Nephron (organoid): ENCODE measurements around the gene PTPRB.

ENCODE experiments used
- H3K27ac Mint-ChIP-seq, 3 experiments: 2 replicates each; pipeline ENCODE4 v1.8.0; 2020; ENCODE audit warnings: mixed read lengths in 3 of 3, mild to moderate bottlenecking in 2 of 3, moderate library complexity in 1 of 3
- H3K27me3 Mint-ChIP-seq: 2 replicates; pipeline ENCODE4 v1.8.0; 2021; ENCODE audit warnings: low read depth, mild to moderate bottlenecking, moderate library complexity, mixed read lengths
- H3K36me3 Mint-ChIP-seq: 2 replicates; pipeline ENCODE4 v1.8.0; 2020; ENCODE audit warnings: low read depth, mixed read lengths
- H3K4me1 Mint-ChIP-seq: 2 replicates; pipeline ENCODE4 v1.8.0; 2020; ENCODE audit warnings: mixed read lengths
- H3K4me3 Mint-ChIP-seq, 3 experiments: 2 replicates each; pipeline ENCODE4 v1.8.0; 2020; ENCODE audit warnings: mild to moderate bottlenecking in 3 of 3, mixed read lengths in 3 of 3, moderate library complexity in 2 of 3
- H3K9me3 Mint-ChIP-seq: 2 replicates; pipeline ENCODE4 v1.8.0; 2020; ENCODE audit warnings: mixed read lengths
- CTCF ChIP-seq, 3 experiments: fragments of 200-600 bp; sonication (generic); IDR thresholded peaks; one replicate each; pipeline ENCODE4 v1.5.0; 2021; ENCODE audit warnings: antibody characterized with exemption in 3 of 3; ENCODE audit not compliant: unreplicated experiment in 3 of 3

PTPRB gene

GRCh38 chr12:70646850-70647249 lies 9.6 kb upstream of the PTPRB start:
- TF ChIP-seq CTCF (IDR thresholded peaks at IDR 0.05; ENCODE audit: unreplicated experiment in 3 of 3): no peak
- H3K27me3 Mint-ChIP-seq: no peaks in the 10 kb centered on the region
- H3K4me1 Mint-ChIP-seq: peaks cover 15% of the 10 kb centered on the region
- H3K27ac Mint-ChIP-seq: peak overlapping the region in 1 of 3 experiments; percentile 25
- no peaks in the 10 kb centered on the region for H3K9me3 Mint-ChIP-seq
- H3K36me3 Mint-ChIP-seq: no peaks in the 10 kb centered on the region
- H3K4me3 Mint-ChIP-seq: no peak overlapping the region

GRCh38 chr12:70645494-70646317 lies 8.5 kb upstream of the PTPRB start:
- Mint-ChIP-seq H3K27ac (peak overlapping the region in 2 of 3 experiments; percentile 50 to 79), H3K4me1 (peaks cover 14% of the 10 kb centered on the region), H3K36me3 (no peaks in the 10 kb centered on the region), H3K27me3 (no peaks in the 10 kb centered on the region), H3K4me3 (peak overlapping the region in 1 of 3 experiments; percentile 7), H3K9me3 (no peaks in the 10 kb centered on the region)
- no peak for TF ChIP-seq CTCF (IDR thresholded peaks at IDR 0.05; ENCODE audit: unreplicated experiment in 3 of 3)

- no peaks in the 10 kb centered on the region for H3K36me3 Mint-ChIP-seq
- H3K4me1 Mint-ChIP-seq: peaks cover 14% of the 10 kb centered on the region
- H3K9me3 Mint-ChIP-seq: no peaks in the 10 kb centered on the region
- TF ChIP-seq CTCF (IDR thresholded peaks at IDR 0.05; ENCODE audit: unreplicated experiment in 3 of 3): no peak
- H3K4me3 Mint-ChIP-seq: no peak overlapping the region
- no peak overlapping the region for H3K27ac Mint-ChIP-seq
- no peaks in the 10 kb centered on the region for H3K27me3 Mint-ChIP-seq
Observed at GRCh38 chr12:70644861-70645260, 7.6 kb upstream of the PTPRB start.

- Mint-ChIP-seq H3K9me3 (no peaks in the 10 kb centered on the region), H3K27me3 (no peaks in the 10 kb centered on the region), H3K4me3 (no peak overlapping the region), H3K36me3 (no peaks in the 10 kb centered on the region), H3K27ac (no peak overlapping the region), H3K4me1 (peaks cover 12% of the 10 kb centered on the region)
- no peak for TF ChIP-seq CTCF (IDR thresholded peaks at IDR 0.05; ENCODE audit: unreplicated experiment in 3 of 3)
Observed at GRCh38 chr12:70643939-70644338, 6.7 kb upstream of the PTPRB start.

- no peak overlapping the region for H3K4me3 Mint-ChIP-seq
- peaks cover 8% of the 10 kb centered on the region for H3K4me1 Mint-ChIP-seq
- no peak overlapping the region for H3K27ac Mint-ChIP-seq
Observed at GRCh38 chr12:70641691-70642090, 4.5 kb upstream of the PTPRB start.

More at GRCh38 chr12:70641691-70642090, 4.5 kb upstream of the PTPRB start:
- TF ChIP-seq CTCF (IDR thresholded peaks at IDR 0.05; ENCODE audit: unreplicated experiment in 3 of 3): no peak
- H3K9me3 Mint-ChIP-seq: no peaks in the 10 kb centered on the region
- peaks cover 7% of the 10 kb centered on the region for H3K27me3 Mint-ChIP-seq
- no peaks in the 10 kb centered on the region for H3K36me3 Mint-ChIP-seq
